Smooth muscle cell (in vitro differentiated cells): ENCODE data around the gene CD47. TPM values are rescaled to one million over a fixed set of nuclear protein-coding genes. Genes with fewer than 3 reads are reported as not detected.

Experiments used
- DNase-seq: peaks from one replicate; lab custom pipeline; 2025; ENCODE audit not compliant: unreplicated experiment; lab: John Stamatoyannopoulos, UW
- H2AFZ ChIP-seq: fragments of 200-600 bp; sonication (generic); 2 replicates; pipeline ENCODE4 v1.6.0; 2016; ENCODE audit warnings: antibody characterized with exemption, low read depth, mild to moderate bottlenecking
- H3F3A ChIP-seq: fragments of 200-600 bp; sonication (generic); 2 replicates; pipeline ENCODE4 v1.6.0; 2017; ENCODE audit warnings: antibody characterized with exemption, low read depth
- H3K27ac ChIP-seq: fragments of 200-600 bp; sonication (generic); 2 replicates; pipeline ENCODE4 v1.5.1; 2016; ENCODE audit warnings: low read depth, mild to moderate bottlenecking
- H3K27me3 ChIP-seq: fragments of 200-600 bp; sonication (generic); 2 replicates; pipeline ENCODE4 v1.6.1; 2016; ENCODE audit warnings: low read depth, mild to moderate bottlenecking
- H3K36me3 ChIP-seq: fragments of 200-600 bp; sonication (generic); 2 replicates; pipeline ENCODE4 v1.5.1; 2016; ENCODE audit warnings: low read depth
- H3K4me1 ChIP-seq: fragments of 200-600 bp; sonication (generic); 2 replicates; pipeline ENCODE4 v1.5.1; 2016; ENCODE audit warnings: low read depth
- H3K4me2 ChIP-seq: fragments of 200-600 bp; sonication (generic); 2 replicates; pipeline ENCODE4 v1.6.0; 2016; ENCODE audit warnings: mild to moderate bottlenecking
- H3K4me3 ChIP-seq: fragments of 200-600 bp; sonication (generic); 2 replicates; pipeline ENCODE4 v1.5.1; 2016; ENCODE audit warnings: mild to moderate bottlenecking
- H3K79me2 ChIP-seq: fragments of 200-600 bp; sonication (generic); 2 replicates; pipeline ENCODE4 v1.6.0; 2016; ENCODE audit warnings: low read depth, mild to moderate bottlenecking
- H3K9ac ChIP-seq: fragments of 200-600 bp; sonication (generic); 2 replicates; pipeline ENCODE4 v1.6.0; 2016; ENCODE audit warnings: low read depth
- H3K9me3 ChIP-seq: fragments of 200-600 bp; sonication (generic); replicated peaks from 2 replicates; pipeline ENCODE4 v1.5.1; 2016; ENCODE audit warnings: low read depth
- H4K20me1 ChIP-seq: fragments of 200-600 bp; sonication (generic); 2 replicates; pipeline ENCODE4 v1.6.0; 2016; ENCODE audit warnings: low read depth
- WGBS: methylation state at CpG from one replicate; pipeline ENCODE4 v1.1.7; 2016; ENCODE audit warnings: low lambda C conversion rate; 5-methylcytosine and 5-hydroxymethylcytosine counted together
- polyA plus RNA-seq: library from polyadenylated mRNA; unstranded; fragments of >200 nt; fragmentation: Nextera tagmentation; extraction: Ambion mirVana; gene quantifications from 2 replicates; pipeline ENCODE4 v1.2.1, GENCODE V29; 2016
- total RNA-seq: library from RNA; depleted of rRNA; stranded (reverse); fragments of >200 nt; gene quantifications from 2 replicates; pipeline ENCODE4 v1.2.3, GENCODE V29; 2014
- TF ChIP-seq, protein P1 (sequence below): fragments of 200-600 bp; sonication (generic); IDR thresholded peaks from 2 replicates; pipeline ENCODE4 v1.5.1; 2017; ENCODE audit warnings: borderline replicate concordance, mild to moderate bottlenecking, antibody characterized with exemption; ENCODE audit not compliant: insufficient read depth, poor library complexity, severe bottlenecking

Gene CD47
- total RNA-seq (81.8 and 95.6 TPM in 2 replicates), polyA plus RNA-seq (47.1 and 89.8 TPM in 2 replicates)

DNA sequence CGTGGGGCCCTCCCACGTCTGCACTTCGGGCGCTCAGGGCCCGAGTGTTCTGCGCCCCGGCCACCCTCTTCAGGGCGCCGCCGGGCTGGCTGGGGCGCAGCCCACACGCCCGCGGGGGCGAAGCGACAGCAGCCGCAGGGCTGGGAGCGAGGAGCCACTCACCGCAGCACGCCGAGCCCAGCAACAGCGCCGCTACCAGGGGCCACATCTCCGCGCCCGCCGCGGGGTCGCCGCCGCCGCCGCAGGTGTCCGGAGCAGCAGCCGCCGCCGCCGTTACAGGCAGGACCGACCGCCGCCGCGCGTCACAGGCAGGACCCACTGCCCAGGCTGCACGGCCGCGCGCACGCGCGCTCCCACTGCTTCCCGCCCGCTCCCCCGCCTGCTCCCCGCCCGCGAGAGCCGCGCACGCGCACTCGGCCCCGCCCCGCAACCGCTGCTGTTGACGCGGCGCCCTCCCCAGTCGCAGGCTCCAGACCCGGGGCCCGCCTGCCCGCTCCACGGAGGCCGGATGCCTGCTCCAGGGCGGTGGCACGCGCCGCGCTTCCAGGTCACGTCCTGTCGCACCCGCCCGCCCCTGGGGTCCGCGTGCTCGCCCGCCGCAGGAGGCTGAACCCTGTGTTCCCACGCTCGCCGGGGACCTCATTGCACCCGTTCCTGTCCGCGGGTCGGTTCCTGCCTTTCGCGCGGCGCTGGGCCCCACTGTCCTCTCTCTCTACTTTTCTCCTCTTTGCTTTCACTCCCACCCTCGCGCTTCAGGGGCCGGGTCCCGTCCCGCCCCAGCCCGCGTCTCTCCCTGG lies at the start of gene CD47:
Gene CD47 (minus strand): TSS at position 331 of the 797 bp plus-strand sequence. CDS start 123 bp downstream, at position 208.
- Histone ChIP-seq H3K27ac (no peak within 1 kb of the TSS), H3K4me2 (peak within 1 kb of the TSS; percentile 90), H2AFZ (peak within 1 kb of the TSS; percentile 94), H3K27me3 (no peaks in the 10 kb centered on the region), H3K9ac (peak within 1 kb of the TSS; percentile 58), H3K4me1 (peaks cover 14% of the 10 kb centered on the region), H3K79me2 (peaks cover 18% of the 10 kb centered on the region), H3F3A (no peaks in the 10 kb centered on the region), H4K20me1 (peaks cover 9% of the 10 kb centered on the region), H3K36me3 (no peaks in the 10 kb centered on the region), H3K9me3 (no peaks in the 10 kb centered on the region), H3K4me3 (peak within 1 kb of the TSS; percentile 83)
- WGBS: under 1% methylated on average over 52 of the region's 106 CpGs
- TF ChIP-seq, protein P1, sequence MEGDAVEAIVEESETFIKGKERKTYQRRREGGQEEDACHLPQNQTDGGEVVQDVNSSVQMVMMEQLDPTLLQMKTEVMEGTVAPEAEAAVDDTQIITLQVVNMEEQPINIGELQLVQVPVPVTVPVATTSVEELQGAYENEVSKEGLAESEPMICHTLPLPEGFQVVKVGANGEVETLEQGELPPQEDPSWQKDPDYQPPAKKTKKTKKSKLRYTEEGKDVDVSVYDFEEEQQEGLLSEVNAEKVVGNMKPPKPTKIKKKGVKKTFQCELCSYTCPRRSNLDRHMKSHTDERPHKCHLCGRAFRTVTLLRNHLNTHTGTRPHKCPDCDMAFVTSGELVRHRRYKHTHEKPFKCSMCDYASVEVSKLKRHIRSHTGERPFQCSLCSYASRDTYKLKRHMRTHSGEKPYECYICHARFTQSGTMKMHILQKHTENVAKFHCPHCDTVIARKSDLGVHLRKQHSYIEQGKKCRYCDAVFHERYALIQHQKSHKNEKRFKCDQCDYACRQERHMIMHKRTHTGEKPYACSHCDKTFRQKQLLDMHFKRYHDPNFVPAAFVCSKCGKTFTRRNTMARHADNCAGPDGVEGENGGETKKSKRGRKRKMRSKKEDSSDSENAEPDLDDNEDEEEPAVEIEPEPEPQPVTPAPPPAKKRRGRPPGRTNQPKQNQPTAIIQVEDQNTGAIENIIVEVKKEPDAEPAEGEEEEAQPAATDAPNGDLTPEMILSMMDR: no peak
- DNase-seq: peak; percentile 82

DNA sequence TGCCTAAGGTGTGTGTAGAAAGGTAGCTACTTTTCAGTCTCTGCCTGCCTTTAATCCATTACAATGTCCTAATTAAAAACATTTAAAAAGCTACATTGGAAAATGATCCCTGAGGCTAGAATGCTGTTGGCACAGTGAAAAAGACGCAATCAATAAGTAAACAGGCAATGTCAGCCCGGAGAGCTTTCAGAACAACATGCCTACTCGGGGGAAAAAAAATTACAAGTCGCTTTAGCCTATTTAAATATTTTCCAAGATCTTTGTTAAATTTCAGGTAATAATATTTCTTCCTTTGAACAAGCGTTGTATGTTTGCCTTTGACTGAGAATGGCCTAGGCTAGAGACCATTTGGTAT lies 46.6 kb upstream of the CD47 start:
- no peak overlapping the region for H3K4me3 ChIP-seq
- no peak overlapping the region for H3K4me2 ChIP-seq
- H3K36me3 ChIP-seq: no peaks in the 10 kb centered on the region
- TF ChIP-seq, protein P1: no peak
- WGBS: 95% methylated on average over 5 of the region's 5 CpGs
- H3K9me3 ChIP-seq: no peaks in the 10 kb centered on the region
- no peak for DNase-seq
- peaks cover 10% of the 10 kb centered on the region for H3K4me1 ChIP-seq
- no peak overlapping the region for H3K9ac ChIP-seq
- H4K20me1 ChIP-seq: no peaks in the 10 kb centered on the region
- H3F3A ChIP-seq: no peaks in the 10 kb centered on the region
- H3K79me2 ChIP-seq: no peaks in the 10 kb centered on the region
- no peaks in the 10 kb centered on the region for H3K27me3 ChIP-seq
- H3K27ac ChIP-seq: no peak overlapping the region
- no peak overlapping the region for H2AFZ ChIP-seq

DNA sequence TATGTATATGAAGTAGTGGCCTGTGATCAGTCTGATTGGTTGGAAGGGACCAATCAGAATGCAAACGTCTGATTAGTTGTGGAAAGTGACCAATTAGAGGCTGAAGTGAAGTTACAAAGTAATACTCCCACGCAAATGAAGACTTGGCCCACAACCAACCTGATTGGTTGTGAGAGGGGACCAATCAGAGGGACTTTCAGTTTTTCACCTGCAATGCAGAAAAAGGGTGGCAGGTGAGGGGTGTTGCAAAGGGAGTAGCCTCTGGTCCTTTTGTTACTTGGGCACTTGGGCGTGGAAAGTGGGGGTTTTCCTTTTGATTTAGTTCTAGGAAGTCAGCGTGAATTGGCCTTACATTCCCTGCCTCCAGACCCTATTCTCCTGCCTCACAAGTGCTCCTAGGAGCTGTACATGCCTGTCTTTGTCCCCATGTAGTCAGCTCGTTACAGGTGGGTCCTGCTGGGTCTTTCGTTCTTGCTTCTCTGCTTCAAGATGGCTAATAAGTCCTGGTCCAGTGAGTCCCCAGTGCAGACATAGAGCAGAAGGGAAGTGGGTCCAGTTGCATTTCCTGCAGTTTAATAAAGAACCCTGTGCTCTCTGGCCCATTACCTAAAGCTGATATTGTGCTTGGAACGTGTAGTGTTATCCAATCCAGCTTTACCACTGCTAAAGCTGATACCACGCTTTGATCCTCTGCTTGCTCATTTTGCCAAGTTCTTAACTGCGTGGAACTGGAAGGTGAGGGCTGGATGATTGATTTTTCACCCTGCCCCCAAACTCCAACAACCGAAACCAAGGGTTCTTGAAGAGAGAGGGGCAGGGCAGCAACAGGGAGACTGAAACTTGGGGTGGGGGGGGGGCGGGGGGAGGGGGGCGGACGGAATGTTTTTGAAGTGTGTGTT lies 46.0 kb upstream of the CD47 start:
- Histone ChIP-seq H3K4me1 (peaks cover 10% of the 10 kb centered on the region), H3K4me3 (no peak overlapping the region), H3K27ac (no peak overlapping the region), H3K9me3 (no peaks in the 10 kb centered on the region), H3K79me2 (no peaks in the 10 kb centered on the region), H3K9ac (no peak overlapping the region), H2AFZ (no peak overlapping the region), H3K27me3 (no peaks in the 10 kb centered on the region), H3K4me2 (no peak overlapping the region), H3F3A (no peaks in the 10 kb centered on the region), H4K20me1 (no peaks in the 10 kb centered on the region), H3K36me3 (no peaks in the 10 kb centered on the region)
- DNase-seq: no peak
- TF ChIP-seq, protein P1: no peak
- WGBS: 88% methylated on average over 12 of the region's 13 CpGs
